Hippocampal formation (tissue), 2 donors: Measurements from ENCODE around the gene PPID.
"Not testable (repeated sequence)": the region's sequence is repeated elsewhere in the genome, so short reads cannot be mapped to it uniquely, and the experiment has no call there.

Experiments
- DNase-seq, 2 donors: peaks; one replicate each; lab custom pipeline; 2025; lab: John Stamatoyannopoulos, UW

PPID gene

DNA sequence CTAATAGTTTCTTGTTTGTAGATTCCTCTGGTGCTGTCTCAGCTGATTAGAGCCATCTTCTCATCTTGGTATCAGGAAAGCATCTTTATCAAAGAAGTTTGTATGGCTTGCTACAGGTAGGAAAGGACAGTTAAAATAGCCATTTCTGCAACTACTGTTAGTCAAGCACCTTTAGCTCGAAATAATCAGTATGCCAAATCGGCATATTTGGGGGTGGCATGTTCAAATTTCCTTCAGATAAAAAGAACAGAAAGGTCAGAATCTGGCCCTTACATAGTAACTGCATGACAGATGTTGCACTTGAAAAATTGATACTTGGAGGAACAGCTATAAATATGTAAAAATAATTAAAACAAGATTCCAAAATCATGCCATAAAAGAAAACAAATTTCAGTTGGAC, 56.3 kb downstream of the PPID start:
- no peak for DNase-seq

DNA sequence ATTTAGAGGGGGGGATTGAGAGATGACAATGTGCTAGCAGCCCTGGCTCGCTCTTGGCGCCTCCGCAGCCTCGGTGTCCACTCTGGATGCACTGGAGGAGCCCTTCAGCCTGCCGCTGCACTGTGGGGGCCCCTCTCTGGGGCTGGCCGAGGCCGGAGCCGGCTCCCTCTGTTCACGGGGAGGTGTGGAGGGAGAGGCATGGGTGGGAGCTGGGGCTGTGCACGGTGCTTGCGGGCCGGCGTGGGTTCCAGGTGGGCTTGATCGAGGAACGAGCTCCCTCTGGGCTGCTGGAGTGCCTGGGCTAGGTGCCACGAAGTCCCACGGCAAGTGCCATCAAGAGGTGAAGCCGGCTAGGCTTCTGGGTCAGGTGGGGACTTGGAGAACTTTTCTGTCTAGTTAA, 58.4 kb downstream of the PPID start:
- no peak for DNase-seq

DNA sequence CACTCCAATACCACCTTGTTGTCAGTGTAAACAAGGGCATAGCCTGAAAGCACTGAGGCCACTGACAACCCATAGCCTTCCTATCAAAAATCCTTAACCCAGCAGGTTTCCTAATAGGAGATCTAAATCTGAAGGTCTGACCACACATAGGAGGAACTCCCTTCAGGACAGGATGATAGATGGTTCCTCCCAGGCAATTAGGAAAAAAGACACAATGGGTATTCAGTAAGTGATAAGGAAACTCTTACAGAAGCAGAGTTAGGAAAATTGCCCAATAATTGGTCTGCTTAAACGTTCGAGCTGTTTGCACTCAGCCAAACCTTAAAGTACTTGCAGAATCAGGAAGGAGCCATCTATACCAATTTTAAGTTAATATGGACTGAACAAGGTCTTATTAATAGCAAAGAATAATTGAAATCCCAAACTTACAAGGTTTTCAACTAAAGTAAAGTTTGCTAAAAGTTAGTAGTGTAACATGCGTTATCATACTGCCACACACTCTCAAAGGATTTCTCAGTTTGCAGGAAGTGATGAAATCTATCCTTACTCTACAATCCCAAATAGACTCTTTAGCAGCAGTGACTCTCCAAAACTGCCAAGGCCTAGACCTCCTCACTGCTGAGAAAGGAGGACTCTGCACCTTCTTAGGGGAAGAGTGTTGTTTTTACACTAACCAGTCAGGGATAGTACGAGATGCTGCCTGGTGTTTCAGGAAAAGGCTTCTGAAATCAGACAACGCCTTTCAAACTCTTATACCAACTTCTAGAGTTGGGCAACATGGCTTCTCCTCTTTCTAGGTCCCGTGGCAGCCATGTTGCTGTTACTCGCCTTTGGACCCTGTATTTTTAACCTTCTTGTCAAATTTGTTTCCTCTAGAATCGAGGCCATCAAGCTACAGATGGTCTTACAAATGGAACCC, 59.2 kb downstream of the PPID start:
- DNase-seq, result not testable (repeated sequence)

DNA sequence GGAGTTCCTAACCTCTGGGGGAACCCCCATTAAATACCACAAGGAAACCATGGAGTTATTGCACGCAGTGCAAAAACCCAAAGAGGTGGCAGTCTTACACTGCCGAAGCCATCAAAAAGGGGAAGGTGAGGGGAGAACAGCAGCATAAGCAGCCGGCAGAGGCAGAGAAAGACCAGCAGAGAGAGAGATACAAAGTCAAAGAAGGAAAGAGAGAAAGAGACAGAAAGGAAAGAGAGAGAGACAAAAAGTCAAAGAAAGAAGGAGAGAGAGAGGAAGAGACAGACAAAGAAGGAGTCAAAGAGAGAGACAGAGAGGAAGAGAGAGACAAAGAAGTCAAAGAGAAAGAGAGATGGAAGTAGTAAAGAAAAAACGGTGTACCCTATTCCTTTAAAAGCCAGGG, 59.9 kb downstream of the PPID start:
- not testable (repeated sequence) for DNase-seq
